HCT116 (cell line): ENCODE data around the gene COBL.

ENCODE experiments used
- ELF1 ChIP-seq: IDR thresholded peaks from 2 replicates; pipeline ENCODE4 v1.6.1; 2012; ENCODE audit warnings: low read depth, borderline replicate concordance
- EZH2 ChIP-seq: fragments of 200-600 bp; sonication (generic); IDR thresholded peaks from 2 replicates; pipeline ENCODE4 v1.6.1; 2017; ENCODE audit warnings: antibody characterized with exemption, mixed run types
- POLR2A ChIP-seq: IDR thresholded peaks from 2 replicates; pipeline ENCODE4 v1.7.0; 2011; ENCODE audit warnings: borderline replicate concordance; ENCODE audit not compliant: insufficient read depth, insufficient read length; ENCODE audit errors: extremely low read depth
- POLR2AphosphoS5 ChIP-seq: IDR thresholded peaks from 2 replicates; pipeline ENCODE4 v1.6.1; 2011; ENCODE audit warnings: mild to moderate bottlenecking, low read depth, low read length, moderate library complexity
- SIN3A ChIP-seq: IDR thresholded peaks from 2 replicates; pipeline ENCODE4 v1.6.1; 2012; ENCODE audit warnings: low read depth
- SP1 ChIP-seq: IDR thresholded peaks from 2 replicates; pipeline ENCODE4 v1.6.1; 2012; ENCODE audit warnings: low read depth
- YY1 ChIP-seq: IDR thresholded peaks from 2 replicates; pipeline ENCODE4 v1.6.1; 2011; ENCODE audit warnings: low read length, low read depth, moderate library complexity, mild to moderate bottlenecking; ENCODE audit not compliant: insufficient replicate concordance; ENCODE audit errors: extremely low read depth
- TF ChIP-seq, protein P1 (sequence below), 3 experiments: fragments of 200-600 bp in 1 of 3; sonication (generic) in 1 of 3; IDR thresholded peaks in 2 of 3; conservative IDR thresholded peaks in 1 of 3; 2 replicates each; pipeline ENCODE4 v1.5.1; 2012 to 2017; ENCODE audit warnings: low read depth in 2 of 3, low read length in 2 of 3, antibody characterized with exemption in 1 of 3, borderline replicate concordance in 1 of 3, control low read depth in 1 of 3, mild to moderate bottlenecking in 1 of 3, mixed read lengths in 1 of 3, mixed run types in 1 of 3, moderate library complexity in 1 of 3; ENCODE audit not compliant: insufficient read depth in 1 of 3
- TF ChIP-seq, protein P2 (sequence below): IDR thresholded peaks from 2 replicates; pipeline ENCODE4 v1.6.1; 2012; ENCODE audit warnings: low read depth
- TF ChIP-seq, protein P3 (sequence below): IDR thresholded peaks from 2 replicates; pipeline ENCODE4 v1.6.1; 2011; ENCODE audit warnings: mild to moderate bottlenecking, low read length, moderate library complexity; ENCODE audit not compliant: insufficient replicate concordance; ENCODE audit errors: extremely low read depth

DNA sequence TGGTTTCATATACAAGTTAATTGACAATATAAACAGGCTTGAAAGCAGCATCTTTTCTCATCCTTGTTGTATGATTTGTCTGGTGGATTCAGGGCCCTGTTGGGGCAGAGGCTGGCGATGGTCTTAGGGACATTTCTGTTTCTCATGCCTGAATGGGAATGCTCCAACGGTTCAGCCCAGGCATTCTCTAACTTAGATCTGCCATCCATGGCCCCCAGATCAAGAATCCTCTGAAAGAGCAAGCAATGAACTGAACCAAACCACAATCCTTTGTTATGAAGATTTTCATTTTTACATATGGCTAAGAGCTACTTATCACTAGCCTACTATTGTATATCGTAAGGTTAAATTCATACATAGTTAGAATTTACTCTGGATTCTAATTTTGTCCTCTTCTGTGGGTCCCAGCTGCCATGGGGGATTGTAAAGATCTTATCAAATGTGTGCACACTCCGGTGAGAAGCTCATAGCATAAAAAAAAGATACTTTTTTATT, 163.9 kb downstream of the COBL start:
- TF ChIP-seq, protein P1, sequence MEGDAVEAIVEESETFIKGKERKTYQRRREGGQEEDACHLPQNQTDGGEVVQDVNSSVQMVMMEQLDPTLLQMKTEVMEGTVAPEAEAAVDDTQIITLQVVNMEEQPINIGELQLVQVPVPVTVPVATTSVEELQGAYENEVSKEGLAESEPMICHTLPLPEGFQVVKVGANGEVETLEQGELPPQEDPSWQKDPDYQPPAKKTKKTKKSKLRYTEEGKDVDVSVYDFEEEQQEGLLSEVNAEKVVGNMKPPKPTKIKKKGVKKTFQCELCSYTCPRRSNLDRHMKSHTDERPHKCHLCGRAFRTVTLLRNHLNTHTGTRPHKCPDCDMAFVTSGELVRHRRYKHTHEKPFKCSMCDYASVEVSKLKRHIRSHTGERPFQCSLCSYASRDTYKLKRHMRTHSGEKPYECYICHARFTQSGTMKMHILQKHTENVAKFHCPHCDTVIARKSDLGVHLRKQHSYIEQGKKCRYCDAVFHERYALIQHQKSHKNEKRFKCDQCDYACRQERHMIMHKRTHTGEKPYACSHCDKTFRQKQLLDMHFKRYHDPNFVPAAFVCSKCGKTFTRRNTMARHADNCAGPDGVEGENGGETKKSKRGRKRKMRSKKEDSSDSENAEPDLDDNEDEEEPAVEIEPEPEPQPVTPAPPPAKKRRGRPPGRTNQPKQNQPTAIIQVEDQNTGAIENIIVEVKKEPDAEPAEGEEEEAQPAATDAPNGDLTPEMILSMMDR (IDR thresholded peaks at IDR 0.05 in 2 of 3, conservative IDR thresholded peaks at IDR 0.05 in 1 of 3; ENCODE audit: borderline replicate concordance in 1 of 3, insufficient read depth in 1 of 3, low read depth in 2 of 3, low read length in 2 of 3), result no peak
- TF ChIP-seq, protein P2, sequence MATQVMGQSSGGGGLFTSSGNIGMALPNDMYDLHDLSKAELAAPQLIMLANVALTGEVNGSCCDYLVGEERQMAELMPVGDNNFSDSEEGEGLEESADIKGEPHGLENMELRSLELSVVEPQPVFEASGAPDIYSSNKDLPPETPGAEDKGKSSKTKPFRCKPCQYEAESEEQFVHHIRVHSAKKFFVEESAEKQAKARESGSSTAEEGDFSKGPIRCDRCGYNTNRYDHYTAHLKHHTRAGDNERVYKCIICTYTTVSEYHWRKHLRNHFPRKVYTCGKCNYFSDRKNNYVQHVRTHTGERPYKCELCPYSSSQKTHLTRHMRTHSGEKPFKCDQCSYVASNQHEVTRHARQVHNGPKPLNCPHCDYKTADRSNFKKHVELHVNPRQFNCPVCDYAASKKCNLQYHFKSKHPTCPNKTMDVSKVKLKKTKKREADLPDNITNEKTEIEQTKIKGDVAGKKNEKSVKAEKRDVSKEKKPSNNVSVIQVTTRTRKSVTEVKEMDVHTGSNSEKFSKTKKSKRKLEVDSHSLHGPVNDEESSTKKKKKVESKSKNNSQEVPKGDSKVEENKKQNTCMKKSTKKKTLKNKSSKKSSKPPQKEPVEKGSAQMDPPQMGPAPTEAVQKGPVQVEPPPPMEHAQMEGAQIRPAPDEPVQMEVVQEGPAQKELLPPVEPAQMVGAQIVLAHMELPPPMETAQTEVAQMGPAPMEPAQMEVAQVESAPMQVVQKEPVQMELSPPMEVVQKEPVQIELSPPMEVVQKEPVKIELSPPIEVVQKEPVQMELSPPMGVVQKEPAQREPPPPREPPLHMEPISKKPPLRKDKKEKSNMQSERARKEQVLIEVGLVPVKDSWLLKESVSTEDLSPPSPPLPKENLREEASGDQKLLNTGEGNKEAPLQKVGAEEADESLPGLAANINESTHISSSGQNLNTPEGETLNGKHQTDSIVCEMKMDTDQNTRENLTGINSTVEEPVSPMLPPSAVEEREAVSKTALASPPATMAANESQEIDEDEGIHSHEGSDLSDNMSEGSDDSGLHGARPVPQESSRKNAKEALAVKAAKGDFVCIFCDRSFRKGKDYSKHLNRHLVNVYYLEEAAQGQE, result no peak
- TF ChIP-seq, protein P3, sequence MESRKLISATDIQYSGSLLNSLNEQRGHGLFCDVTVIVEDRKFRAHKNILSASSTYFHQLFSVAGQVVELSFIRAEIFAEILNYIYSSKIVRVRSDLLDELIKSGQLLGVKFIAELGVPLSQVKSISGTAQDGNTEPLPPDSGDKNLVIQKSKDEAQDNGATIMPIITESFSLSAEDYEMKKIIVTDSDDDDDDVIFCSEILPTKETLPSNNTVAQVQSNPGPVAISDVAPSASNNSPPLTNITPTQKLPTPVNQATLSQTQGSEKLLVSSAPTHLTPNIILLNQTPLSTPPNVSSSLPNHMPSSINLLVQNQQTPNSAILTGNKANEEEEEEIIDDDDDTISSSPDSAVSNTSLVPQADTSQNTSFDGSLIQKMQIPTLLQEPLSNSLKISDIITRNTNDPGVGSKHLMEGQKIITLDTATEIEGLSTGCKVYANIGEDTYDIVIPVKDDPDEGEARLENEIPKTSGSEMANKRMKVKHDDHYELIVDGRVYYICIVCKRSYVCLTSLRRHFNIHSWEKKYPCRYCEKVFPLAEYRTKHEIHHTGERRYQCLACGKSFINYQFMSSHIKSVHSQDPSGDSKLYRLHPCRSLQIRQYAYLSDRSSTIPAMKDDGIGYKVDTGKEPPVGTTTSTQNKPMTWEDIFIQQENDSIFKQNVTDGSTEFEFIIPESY, result no peak
- TF ChIP-seq YY1 (no peak), EZH2 (no peak), POLR2AphosphoS5 (no peak), POLR2A (no peak), ELF1 (no peak), SIN3A (no peak), SP1 (no peak)
